ENCODE data around the gene NR4A3. TPM values are rescaled to one million over a fixed set of nuclear protein-coding genes. Genes with fewer than 3 reads are reported as not detected.

The NR4A3 gene
- total RNA-seq, 1 donor from 2014 or later, result 15.3 TPM

DNA sequence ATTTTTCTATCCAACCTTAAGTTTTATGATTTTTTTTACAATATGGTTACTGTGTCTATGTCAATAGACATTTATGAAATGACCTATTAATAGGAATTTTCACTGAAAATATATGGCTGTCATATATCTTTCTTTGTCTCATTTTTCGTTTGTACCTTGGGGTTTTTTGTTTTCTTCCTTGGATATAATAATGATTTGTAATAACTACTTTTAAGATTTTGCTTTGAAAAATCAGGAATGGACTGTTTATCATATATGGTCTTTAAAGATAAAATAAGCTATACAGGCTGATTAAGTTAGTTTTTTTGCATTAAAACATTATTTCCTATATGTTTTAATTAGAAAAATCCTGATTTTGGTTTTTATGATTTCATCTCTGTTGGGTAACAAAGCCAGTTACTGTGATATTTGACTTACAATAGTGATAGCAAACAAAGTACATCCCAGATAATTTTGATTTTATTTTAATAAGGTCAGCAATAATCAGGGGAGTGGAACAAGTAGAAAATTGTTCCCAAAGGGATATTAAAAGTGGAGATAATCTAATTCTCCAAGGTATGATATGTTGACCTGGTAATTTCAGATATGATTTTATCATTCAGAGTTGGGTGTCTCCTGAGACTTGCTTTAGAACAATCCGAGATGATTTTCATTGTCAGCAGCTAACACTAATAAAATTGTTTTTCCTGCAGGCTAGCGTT lies 10.3 kb downstream of the NR4A3 start:
- no peak overlapping the region for H3K4me3 Mint-ChIP-seq
- H3K27ac Mint-ChIP-seq, result no peak overlapping the region
- H3K4me1 Mint-ChIP-seq, result peaks cover 6% of the 10 kb centered on the region
- TF ChIP-seq, protein P1, sequence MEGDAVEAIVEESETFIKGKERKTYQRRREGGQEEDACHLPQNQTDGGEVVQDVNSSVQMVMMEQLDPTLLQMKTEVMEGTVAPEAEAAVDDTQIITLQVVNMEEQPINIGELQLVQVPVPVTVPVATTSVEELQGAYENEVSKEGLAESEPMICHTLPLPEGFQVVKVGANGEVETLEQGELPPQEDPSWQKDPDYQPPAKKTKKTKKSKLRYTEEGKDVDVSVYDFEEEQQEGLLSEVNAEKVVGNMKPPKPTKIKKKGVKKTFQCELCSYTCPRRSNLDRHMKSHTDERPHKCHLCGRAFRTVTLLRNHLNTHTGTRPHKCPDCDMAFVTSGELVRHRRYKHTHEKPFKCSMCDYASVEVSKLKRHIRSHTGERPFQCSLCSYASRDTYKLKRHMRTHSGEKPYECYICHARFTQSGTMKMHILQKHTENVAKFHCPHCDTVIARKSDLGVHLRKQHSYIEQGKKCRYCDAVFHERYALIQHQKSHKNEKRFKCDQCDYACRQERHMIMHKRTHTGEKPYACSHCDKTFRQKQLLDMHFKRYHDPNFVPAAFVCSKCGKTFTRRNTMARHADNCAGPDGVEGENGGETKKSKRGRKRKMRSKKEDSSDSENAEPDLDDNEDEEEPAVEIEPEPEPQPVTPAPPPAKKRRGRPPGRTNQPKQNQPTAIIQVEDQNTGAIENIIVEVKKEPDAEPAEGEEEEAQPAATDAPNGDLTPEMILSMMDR (IDR thresholded peaks at IDR 0.05; ENCODE audit: unreplicated experiment), result no peak
- peaks cover 17% of the 10 kb centered on the region for H3K36me3 Mint-ChIP-seq
- peaks cover 65% of the 10 kb centered on the region for H3K27me3 Mint-ChIP-seq (ENCODE audit: low read depth)
- H3K9me3 Mint-ChIP-seq, result no peaks in the 10 kb centered on the region
- DNase-seq (ENCODE audit: low spot score in 2 of 2, unreplicated experiment in 2 of 2), result no peak

- H3K36me3 Mint-ChIP-seq, result peaks cover 17% of the 10 kb centered on the region
- H3K4me1 Mint-ChIP-seq, result peaks cover 6% of the 10 kb centered on the region
- TF ChIP-seq, protein P1 (IDR thresholded peaks at IDR 0.05; ENCODE audit: unreplicated experiment), result no peak
- peaks cover 60% of the 10 kb centered on the region for H3K27me3 Mint-ChIP-seq (ENCODE audit: low read depth)
- no peaks in the 10 kb centered on the region for H3K9me3 Mint-ChIP-seq
- no peak overlapping the region for H3K4me3 Mint-ChIP-seq
- no peak overlapping the region for H3K27ac Mint-ChIP-seq
- DNase-seq (ENCODE audit: low spot score in 2 of 2, unreplicated experiment in 2 of 2), result no peak
Measured at GRCh38 chr9:99832558-99832864, 10.8 kb downstream of the NR4A3 start.

DNA sequence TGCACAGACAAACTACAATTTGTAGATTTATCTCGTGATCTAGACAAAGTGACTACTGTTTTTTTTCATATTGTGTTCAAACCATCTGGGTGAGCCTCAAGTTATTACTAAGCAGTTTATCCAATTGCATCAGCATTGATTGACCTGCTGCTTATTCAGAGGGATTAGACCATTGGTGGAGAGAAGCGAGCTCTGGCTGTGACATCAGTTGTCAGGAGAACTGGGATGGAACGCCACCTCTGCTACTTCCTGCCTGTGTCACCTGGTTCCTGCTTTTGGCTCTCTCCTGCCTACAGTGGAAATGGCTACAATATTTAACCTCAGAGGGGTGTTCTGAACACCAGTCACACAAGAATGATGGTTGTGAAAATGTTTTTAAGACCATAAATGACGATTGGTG lies 12.1 kb downstream of the NR4A3 start:
- peaks cover 6% of the 10 kb centered on the region for H3K4me1 Mint-ChIP-seq
- TF ChIP-seq, protein P1 (IDR thresholded peaks at IDR 0.05; ENCODE audit: unreplicated experiment), result no peak
- H3K9me3 Mint-ChIP-seq, result no peaks in the 10 kb centered on the region
- H3K4me3 Mint-ChIP-seq, result no peak overlapping the region
- DNase-seq (ENCODE audit: low spot score in 2 of 2, unreplicated experiment in 2 of 2), result no peak
- H3K27ac Mint-ChIP-seq, result no peak overlapping the region
- H3K36me3 Mint-ChIP-seq, result peaks cover 12% of the 10 kb centered on the region
- H3K27me3 Mint-ChIP-seq (ENCODE audit: low read depth), result peaks cover 51% of the 10 kb centered on the region

GRCh38 chr9:99834474-99834873 lies 12.8 kb downstream of the NR4A3 start:
- no peak for DNase-seq (ENCODE audit: low spot score in 2 of 2, unreplicated experiment in 2 of 2)
- H3K36me3 Mint-ChIP-seq, result peaks cover 7% of the 10 kb centered on the region
- peaks cover 3% of the 10 kb centered on the region for H3K4me1 Mint-ChIP-seq
- H3K9me3 Mint-ChIP-seq, result no peaks in the 10 kb centered on the region
- no peak overlapping the region for H3K4me3 Mint-ChIP-seq
- no peak overlapping the region for H3K27ac Mint-ChIP-seq
- TF ChIP-seq, protein P1 (IDR thresholded peaks at IDR 0.05; ENCODE audit: unreplicated experiment), result no peak
- H3K27me3 Mint-ChIP-seq (ENCODE audit: low read depth), result peaks cover 44% of the 10 kb centered on the region

- Mint-ChIP-seq H3K27ac (no peak overlapping the region), H3K36me3 (peaks cover 2% of the 10 kb centered on the region), H3K4me3 (no peak overlapping the region), H3K4me1 (peaks cover 3% of the 10 kb centered on the region), H3K9me3 (no peaks in the 10 kb centered on the region), H3K27me3 (ENCODE audit: low read depth) (peaks cover 38% of the 10 kb centered on the region)
- DNase-seq (ENCODE audit: low spot score in 2 of 2, unreplicated experiment in 2 of 2), result no peak
- TF ChIP-seq, protein P1 (IDR thresholded peaks at IDR 0.05; ENCODE audit: unreplicated experiment), result no peak
Measured at GRCh38 chr9:99835142-99835541, 13.5 kb downstream of the NR4A3 start.

- DNase-seq (ENCODE audit: low spot score in 2 of 2, unreplicated experiment in 2 of 2), result no peak
- H3K4me1 Mint-ChIP-seq, result peaks cover 3% of the 10 kb centered on the region
- no peak overlapping the region for H3K27ac Mint-ChIP-seq
- H3K4me3 Mint-ChIP-seq, result no peak overlapping the region
- H3K9me3 Mint-ChIP-seq, result no peaks in the 10 kb centered on the region
- peaks cover 2% of the 10 kb centered on the region for H3K36me3 Mint-ChIP-seq
- peaks cover 34% of the 10 kb centered on the region for H3K27me3 Mint-ChIP-seq (ENCODE audit: low read depth)
- TF ChIP-seq, protein P1 (IDR thresholded peaks at IDR 0.05; ENCODE audit: unreplicated experiment), result no peak
Measured at GRCh38 chr9:99835581-99835980, 13.9 kb downstream of the NR4A3 start.
